ENCODE results near the gene PODN.

- TF ChIP-seq GATA2 (IDR thresholded peaks at IDR 0.05; ENCODE audit: low read depth, low read length) (no peak), GATA3 (IDR thresholded peaks at IDR 0.05; ENCODE audit: low read depth, low read length) (no peak)
Observed at GRCh38 chr1:53076165-53076564, 14.2 kb downstream of the PODN start.

All from SH-SY5Y (cell line).